Endothelial cell of umbilical vein (primary cell): ENCODE results near the gene PGA3. TPM values are rescaled to one million over a fixed set of nuclear protein-coding genes. Genes with fewer than 3 reads are reported as not detected.

Source experiments
- BruUV-seq: library from RNA; stranded (reverse); fragments of 400-500 nt; replicated peaks from 2 replicates; lab custom pipeline; 2021; lab: Mats Ljungman, UMichigan
- CTCF ChIA-PET: fragments of 300-600, 350-600 bp; sonication (Branson Sonifier 250); formaldehyde crosslinking; loops from one replicate; lab custom pipeline; 2021; ENCODE audit warnings: antibody characterized with exemption, inconsistent platforms; lab: Charles Lee
- POLR2A ChIA-PET: fragments of 300-600, 350-600 bp; sonication (Branson Sonifier 250); formaldehyde crosslinking; loops from one replicate; lab custom pipeline; 2021; ENCODE audit warnings: antibody characterized with exemption, inconsistent platforms; lab: Charles Lee
- DNase-seq: peaks from one replicate; pipeline ENCODE4 v3.0.0-alpha.2; 2011; ENCODE audit warnings: low read depth, low spot score
- FAIRE-seq: peaks from 2 replicates; lab custom pipeline; 2011; peaks lifted over from hg19 to GRCh38; lab: Jason Lieb, UNC
- H2AFZ ChIP-seq: 2 replicates; pipeline ENCODE4 v1.6.0; 2012; ENCODE audit warnings: low read depth, low read length, control low read depth, inconsistent platforms
- H3K27ac ChIP-seq: 2 replicates; pipeline ENCODE4 v1.5.1; 2011; ENCODE audit warnings: low read depth, mild to moderate bottlenecking, control low read depth, low read length, moderate library complexity; ENCODE audit not compliant: insufficient read depth
- H3K27me3 ChIP-seq, 2 experiments: 2 replicates each; pipeline versions ENCODE4 v1.6.0 to v1.6.1; 2011; ENCODE audit warnings: low read length in 2 of 2, mixed read lengths in 1 of 2; ENCODE audit not compliant: control insufficient read depth in 2 of 2, insufficient read depth in 2 of 2
- H3K36me3 ChIP-seq, 2 experiments: 2 replicates in 1 of 2; 3 replicates in 1 of 2; pipeline ENCODE4 v1.5.1; 2011; ENCODE audit warnings: low read length in 2 of 2, mild to moderate bottlenecking in 1 of 2, moderate library complexity in 1 of 2; ENCODE audit not compliant: control insufficient read depth in 2 of 2, insufficient read depth in 2 of 2; ENCODE audit errors: extremely low read depth in 1 of 2
- H3K4me1 ChIP-seq: 3 replicates; pipeline ENCODE4 v1.5.1; 2011; ENCODE audit warnings: mild to moderate bottlenecking, low read length; ENCODE audit not compliant: control insufficient read depth, insufficient read depth; ENCODE audit errors: extremely low read depth
- H3K4me2 ChIP-seq: 2 replicates; pipeline ENCODE4 v1.6.1; 2011; ENCODE audit warnings: low read length, control low read depth, mixed read lengths; ENCODE audit not compliant: insufficient read depth
- H3K4me3 ChIP-seq, 3 experiments: fragments of 200-600 bp in 1 of 3; sonication (generic), shearing (Covaris generic) in 1 of 3; replicated peaks in 1 of 3; 2 replicates each; pipeline ENCODE4 v1.5.1; 2011 to 2016; ENCODE audit warnings: control low read depth in 3 of 3, low read length in 3 of 3, mild to moderate bottlenecking in 2 of 3, inconsistent platforms in 1 of 3, low read depth in 1 of 3, moderate library complexity in 1 of 3; ENCODE audit not compliant: insufficient read depth in 1 of 3
- H3K79me2 ChIP-seq: 2 replicates; pipeline ENCODE4 v1.6.0; 2012; ENCODE audit warnings: low read length, inconsistent platforms; ENCODE audit not compliant: control insufficient read depth, insufficient read depth
- H3K9ac ChIP-seq: replicated peaks from 2 replicates; pipeline ENCODE3; 2011; ENCODE audit warnings: low read length, control low read depth; ENCODE audit not compliant: insufficient read depth; ENCODE audit errors: extremely low read depth
- H3K9me1 ChIP-seq: replicated peaks from 3 replicates; pipeline ENCODE4 v1.6.0; 2011; ENCODE audit warnings: mild to moderate bottlenecking, low read length; ENCODE audit not compliant: control insufficient read depth, insufficient read depth; ENCODE audit errors: extremely low read depth
- H3K9me3 ChIP-seq: replicated peaks from 2 replicates; pipeline ENCODE4 v1.5.1; 2012; ENCODE audit warnings: low read length, inconsistent platforms; ENCODE audit not compliant: control insufficient read depth, insufficient read depth
- H4K20me1 ChIP-seq: replicated peaks from 2 replicates; pipeline ENCODE3; 2011; ENCODE audit warnings: mild to moderate bottlenecking, low read length; ENCODE audit not compliant: control insufficient read depth, insufficient read depth; ENCODE audit errors: extremely low read depth
- CTCF ChIP-seq, 2 donors: IDR thresholded peaks; 1 replicate in 1 of 2; 2 replicates in 1 of 2; pipeline ENCODE4 v1.5.1; 2011; ENCODE audit warnings: low read length in 2 of 2, mild to moderate bottlenecking in 2 of 2, moderate library complexity in 2 of 2, control low read depth in 1 of 2, inconsistent platforms in 1 of 2, low read depth in 1 of 2; ENCODE audit not compliant: insufficient read depth in 1 of 2; ENCODE audit errors: extremely low read depth in 1 of 2
- FOS ChIP-seq: IDR thresholded peaks from 2 replicates; pipeline ENCODE4 v1.6.1; 2011; ENCODE audit warnings: mild to moderate bottlenecking, low read length, moderate library complexity, borderline replicate concordance; ENCODE audit not compliant: insufficient read depth
- JUN ChIP-seq: IDR thresholded peaks from 2 replicates; pipeline ENCODE4 v1.6.1; 2011; ENCODE audit warnings: borderline replicate concordance, low read depth; ENCODE audit not compliant: insufficient read length, insufficient read depth
- MAX ChIP-seq: IDR thresholded peaks from 2 replicates; pipeline ENCODE4 v1.6.1; 2011; ENCODE audit not compliant: insufficient read depth, insufficient read length
- MYC ChIP-seq: IDR thresholded peaks from one replicate; pipeline ENCODE4 v1.6.1; 2011; ENCODE audit warnings: mild to moderate bottlenecking, low read depth, low read length
- POLR2A ChIP-seq: IDR thresholded peaks from 2 replicates; pipeline ENCODE4 v1.6.1; 2012; ENCODE audit warnings: low read depth, mild to moderate bottlenecking, control low read depth, low read length
- POLR2AphosphoS5 ChIP-seq: IDR thresholded peaks from 2 replicates; pipeline ENCODE4 v1.6.1; 2012; ENCODE audit warnings: low read depth, mild to moderate bottlenecking, control low read depth, low read length, moderate library complexity; ENCODE audit not compliant: insufficient read depth
- dilution Hi-C: fragments of 300-500 bp; cut with MboI; formaldehyde crosslinking; loops from one replicate; pipeline ENCODE4 v1.15.0; 2019; ENCODE audit warnings: low sequenced_read_pairs; ENCODE audit not compliant: extremely low pct_ligation_motif_present
- intact Hi-C: fragments of 100-400 bp; cut with micrococcal nuclease; formaldehyde crosslinking; loops from one replicate; pipeline ENCODE4 v1.10.0; 2022
- polyA plus RNA-seq, 4 experiments: library from polyadenylated mRNA; depleted of rRNA in 3 of 4; stranded (reverse) in 3 of 4; unstranded in 1 of 4; fragments of >200 nt; gene quantifications; 2 replicates each; pipeline versions ENCODE4 v1.2.1 to v1.2.3, GENCODE V29; 2011 to 2012; ENCODE audit warnings: missing spikeins in 1 of 4
- total RNA-seq: library from RNA; stranded (reverse); gene quantifications from 2 replicates; pipeline ENCODE4 v1.2.3, GENCODE V29; 2021

Gene PGA3
- total and polyA plus RNA-seq, 2 donors (not counting 3 experiments of a cell fraction or from before 2014, with no cell fraction given): not detected

- ChIA-PET CTCF (no interaction called here), POLR2A (no interaction called here)
- no peaks in the 10 kb centered on the region for H3K79me2 ChIP-seq
- no peaks in the 10 kb centered on the region for H3K9me3 ChIP-seq
- no peaks in the 10 kb centered on the region for H3K4me1 ChIP-seq
- TF ChIP-seq MYC (no peak), CTCF (IDR thresholded peaks at IDR 0.05; ENCODE audit: extremely low read depth in 1 of 2, insufficient read depth in 1 of 2, low read depth in 1 of 2, low read length in 2 of 2) (no peak), MAX (no peak), POLR2AphosphoS5 (no peak), FOS (no peak), POLR2A (no peak)
- no peaks in the 10 kb centered on the region for H3K9me1 ChIP-seq
- DNase-seq: no peak
- H3K27ac ChIP-seq: no peak overlapping the region
- H2AFZ ChIP-seq: no peak overlapping the region
- no peaks in the 10 kb centered on the region for H4K20me1 ChIP-seq
- FAIRE-seq: no peak
- no peak overlapping the region for H3K4me3 ChIP-seq
- H3K9ac ChIP-seq: no peak overlapping the region
- dilution Hi-C loops (no loop called here), intact Hi-C loops (no loop called here)
- BruUV-seq: no TSS peak
- peaks cover 5 to 18% of the 10 kb centered on the region in 2 experiments for H3K27me3 ChIP-seq
- H3K36me3 ChIP-seq: no peaks in the 10 kb centered on the region
- H3K4me2 ChIP-seq: no peak overlapping the region
These were observed 30.4 kb upstream of the PGA3 start for GRCh38 chr11:61172888-61173287.

GRCh38 chr11:61173456-61173855 lies 29.9 kb upstream of the PGA3 start:
- DNase-seq: peak; percentile 21
- no peak for FAIRE-seq
- Histone ChIP-seq H3K4me2 (no peak overlapping the region), H3K9me1 (no peaks in the 10 kb centered on the region), H2AFZ (no peak overlapping the region), H3K79me2 (no peaks in the 10 kb centered on the region), H3K9me3 (no peaks in the 10 kb centered on the region), H3K36me3 (no peaks in the 10 kb centered on the region), H3K9ac (no peak overlapping the region), H3K27ac (no peak overlapping the region), H3K4me3 (no peak overlapping the region), H3K4me1 (no peaks in the 10 kb centered on the region), H4K20me1 (no peaks in the 10 kb centered on the region), H3K27me3 (peaks cover 5 to 18% of the 10 kb centered on the region in 2 experiments)
- ChIA-PET CTCF (interaction anchor here (0.8 to 2.7 kb wide), 5 partner anchors 45 to 342 kb away, joined by 3 to 8 read pairs (median 4); no protein-coding TSS in a partner anchor), POLR2A (no interaction called here)
- BruUV-seq: no TSS peak
- TF ChIP-seq JUN (no peak), FOS (no peak), MAX (no peak)
- intact Hi-C loops: no loop called here
- dilution Hi-C loops: no loop called here
